ENCODE measurements around the gene SPAG4. TPM values are rescaled to one million over a fixed set of nuclear protein-coding genes. Genes with fewer than 3 reads are reported as not detected.

Gene SPAG4
- total RNA-seq, 1 donor: 2.2 TPM

GRCh38 chr20:35616465-35617396, 1.1 kb downstream of the SPAG4 start:
- no peak for TF ChIP-seq CTCF (IDR thresholded peaks at IDR 0.05; ENCODE audit: insufficient read depth, low read length)
- peak; percentile 99 for DNase-seq (ENCODE audit: low read depth)
- H3K4me3 ChIP-seq (ENCODE audit: low read depth, low read length): peak overlapping the region; percentile 71

- peak overlapping the region; percentile 71 for H3K4me3 ChIP-seq (ENCODE audit: low read depth, low read length)
- peak; percentile 39 for DNase-seq (ENCODE audit: low read depth)
- peak; percentile 31 for TF ChIP-seq CTCF (IDR thresholded peaks at IDR 0.05; ENCODE audit: insufficient read depth, low read length)
Observed at GRCh38 chr20:35617397-35618262, 2.0 kb downstream of the SPAG4 start.

- TF ChIP-seq CTCF (IDR thresholded peaks at IDR 0.05; ENCODE audit: insufficient read depth, low read length): no peak
- DNase-seq (ENCODE audit: low read depth): peak; percentile 31
- H3K4me3 ChIP-seq (ENCODE audit: low read depth, low read length): peak overlapping the region; percentile 71
Observed at GRCh38 chr20:35618263-35619131, 2.9 kb downstream of the SPAG4 start.

GRCh38 chr20:35619196-35620095, 3.8 kb downstream of the SPAG4 start:
- peak; percentile 14 for TF ChIP-seq CTCF (IDR thresholded peaks at IDR 0.05; ENCODE audit: insufficient read depth, low read length)

GRCh38 chr20:35620818-35621559, 5.4 kb downstream of the SPAG4 start:
- DNase-seq (ENCODE audit: low read depth): no peak
- TF ChIP-seq CTCF (IDR thresholded peaks at IDR 0.05; ENCODE audit: insufficient read depth, low read length): no peak
- no peak overlapping the region for H3K4me3 ChIP-seq (ENCODE audit: low read depth, low read length)

More at GRCh38 chr20:35619196-35620095, 3.8 kb downstream of the SPAG4 start:
- H3K4me3 ChIP-seq (ENCODE audit: low read depth, low read length): peak overlapping the region; percentile 71
- DNase-seq (ENCODE audit: low read depth): peak; percentile 72
